Natural killer cell (primary cell): Measurements from ENCODE around the gene NCK2. TPM values are rescaled to one million over a fixed set of nuclear protein-coding genes. Genes with fewer than 3 reads are reported as not detected.

Experiments
- ATAC-seq, 3 donors: fragments of 150-1000 bp in 2 of 3; fragments of 200-7000 bp in 1 of 3; cut with Tn5 transposase; 1 replicate in 1 of 3; 2 replicates in 2 of 3; pipeline ENCODE4 v1.10.0; 2021; ENCODE audit warnings: mild to moderate bottlenecking in 2 of 3, moderate library complexity in 2 of 3
- DNase-seq, 2 donors: peaks; one replicate each; pipeline versions ENCODE4 v3.0.0 to v3.0.0-alpha.2; 2013 to 2021; ENCODE audit warnings: mixed read lengths in 1 of 2
- H3K27ac ChIP-seq: one replicate; pipeline ENCODE4 v1.5.1; 2013; ENCODE audit warnings: mild to moderate bottlenecking, low read length
- H3K27me3 ChIP-seq: one replicate; pipeline ENCODE4 v1.6.1; 2013; ENCODE audit warnings: low read length; ENCODE audit not compliant: control insufficient read depth, insufficient read depth
- H3K36me3 ChIP-seq: one replicate; pipeline ENCODE4 v1.6.1; 2013; ENCODE audit warnings: low read length; ENCODE audit not compliant: control insufficient read depth, insufficient read depth
- H3K4me1 ChIP-seq: one replicate; pipeline ENCODE4 v1.6.1; 2013; ENCODE audit warnings: low read length; ENCODE audit not compliant: control insufficient read depth, insufficient read depth
- H3K4me3 ChIP-seq: one replicate; pipeline ENCODE4 v1.5.1; 2013; ENCODE audit warnings: low read length
- H3K9me3 ChIP-seq: one replicate; pipeline ENCODE4 v1.6.1; 2013; ENCODE audit warnings: low read length; ENCODE audit not compliant: control insufficient read depth, insufficient read depth
- H3K27ac Mint-ChIP-seq, 2 donors: one replicate each; pipeline ENCODE4 v1.8.0; 2022; ENCODE audit warnings: mild to moderate bottlenecking in 2 of 2, mixed read lengths in 2 of 2, moderate library complexity in 1 of 2
- H3K27me3 Mint-ChIP-seq, 2 donors: one replicate each; pipeline ENCODE4 v1.8.0; 2022; ENCODE audit warnings: low read depth in 2 of 2, mixed read lengths in 2 of 2
- H3K36me3 Mint-ChIP-seq: one replicate; pipeline ENCODE4 v1.8.0; 2022; ENCODE audit warnings: mixed read lengths
- H3K4me1 Mint-ChIP-seq, 2 donors: one replicate each; pipeline ENCODE4 v1.8.0; 2022; ENCODE audit warnings: mixed read lengths in 2 of 2
- H3K4me3 Mint-ChIP-seq: one replicate; pipeline ENCODE4 v1.8.0; 2022; ENCODE audit warnings: mild to moderate bottlenecking, moderate library complexity, mixed read lengths
- H3K9me3 Mint-ChIP-seq, 2 donors: one replicate each; pipeline ENCODE4 v1.8.0; 2022; ENCODE audit warnings: mixed read lengths in 2 of 2
- WGBS: methylation state at CpG from one replicate; pipeline ENCODE4 v1.1.7; 2013; ENCODE audit warnings: missing lambda C conversion rate; ENCODE audit not compliant: insufficient coverage; 5-methylcytosine and 5-hydroxymethylcytosine counted together
- intact Hi-C: fragments of 100-400 bp; cut with micrococcal nuclease; formaldehyde crosslinking; loops from one replicate; pipeline ENCODE4 v1.14.2; 2022
- total RNA-seq, 4 donors: library from RNA; stranded (reverse); fragments of 120-200 nt in 1 of 4; gene quantifications; one replicate each; pipeline versions ENCODE4 v1.2.3 to v1.2.4, GENCODE V29; 2013 to 2022
- TF ChIP-seq, protein P1 (sequence below): fragments of 200-600 bp; IDR thresholded peaks from one replicate; pipeline ENCODE4 v1.8.0; 2022; ENCODE audit warnings: antibody characterized with exemption

The NCK2 gene
- total RNA-seq = 10 to 100 TPM; 34.1 to 50.8 (median 43.0) TPM
- total RNA-seq (2013) = 62.7 TPM

DNA sequence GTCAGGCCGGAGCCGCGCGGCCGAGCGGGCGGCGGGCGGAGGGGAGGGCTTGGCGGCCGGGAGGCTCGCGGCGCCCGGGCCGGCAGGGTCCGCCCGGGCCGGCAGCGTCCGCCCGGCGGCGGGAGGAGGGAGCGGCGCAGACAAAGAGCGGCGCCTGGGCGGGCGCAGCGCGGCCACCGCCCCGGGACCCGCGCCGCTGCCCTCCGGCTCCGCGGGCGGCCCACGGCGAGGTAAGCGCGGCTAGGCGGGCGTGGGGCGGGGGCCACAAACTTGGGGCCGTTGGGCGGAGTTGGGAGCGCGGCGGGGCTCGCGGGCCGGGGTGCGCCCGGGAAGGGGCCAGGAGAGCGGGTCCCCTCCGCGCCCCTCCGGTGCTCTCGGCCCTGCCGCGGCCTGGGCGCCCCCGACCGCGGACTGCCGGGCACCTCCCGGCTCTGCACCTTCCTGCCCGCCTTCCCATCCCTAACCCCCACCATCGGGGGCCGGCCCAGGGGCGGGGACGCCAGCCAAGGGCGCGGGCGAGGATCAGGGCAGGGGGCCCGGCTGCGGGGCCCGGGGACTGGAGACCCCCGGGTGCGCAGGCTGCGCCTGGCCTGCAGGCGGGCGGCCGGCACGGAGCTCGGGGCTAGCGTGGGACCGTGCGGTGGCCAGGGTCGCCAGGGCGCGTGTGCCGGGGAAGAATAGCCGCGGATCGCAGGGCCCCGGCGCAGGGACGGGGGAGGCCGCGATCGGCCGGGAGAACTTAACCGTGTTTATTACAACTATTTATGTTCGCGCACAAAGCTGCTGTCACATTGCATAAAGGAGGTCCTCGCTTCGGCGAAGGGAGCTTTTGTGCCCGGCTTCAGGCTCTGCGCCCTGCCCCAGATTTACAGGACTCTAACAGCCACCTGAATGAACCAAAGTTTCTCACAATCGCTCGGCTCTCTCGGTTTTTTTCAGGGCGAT, at the start of gene NCK2:
Gene NCK2, plus strand, starts transcription at position 4 of the 945 bp plus-strand sequence. CDS start 110,152 bp downstream, outside the sequence.
- Histone ChIP-seq H3K9me3 (no peaks in the 10 kb centered on the region), H3K27ac (peak within 1 kb of the TSS; percentile 65), H3K4me3 (peak within 1 kb of the TSS; percentile 64), H3K4me1 (peaks cover 45% of the 10 kb centered on the region), H3K27me3 (no peaks in the 10 kb centered on the region), H3K36me3 (peaks cover 3% of the 10 kb centered on the region)
- ATAC-seq (peak; percentile 37 to 55 (median 55)), DNase-seq (peak; percentile 32 to 63)
- TF ChIP-seq, protein P1, sequence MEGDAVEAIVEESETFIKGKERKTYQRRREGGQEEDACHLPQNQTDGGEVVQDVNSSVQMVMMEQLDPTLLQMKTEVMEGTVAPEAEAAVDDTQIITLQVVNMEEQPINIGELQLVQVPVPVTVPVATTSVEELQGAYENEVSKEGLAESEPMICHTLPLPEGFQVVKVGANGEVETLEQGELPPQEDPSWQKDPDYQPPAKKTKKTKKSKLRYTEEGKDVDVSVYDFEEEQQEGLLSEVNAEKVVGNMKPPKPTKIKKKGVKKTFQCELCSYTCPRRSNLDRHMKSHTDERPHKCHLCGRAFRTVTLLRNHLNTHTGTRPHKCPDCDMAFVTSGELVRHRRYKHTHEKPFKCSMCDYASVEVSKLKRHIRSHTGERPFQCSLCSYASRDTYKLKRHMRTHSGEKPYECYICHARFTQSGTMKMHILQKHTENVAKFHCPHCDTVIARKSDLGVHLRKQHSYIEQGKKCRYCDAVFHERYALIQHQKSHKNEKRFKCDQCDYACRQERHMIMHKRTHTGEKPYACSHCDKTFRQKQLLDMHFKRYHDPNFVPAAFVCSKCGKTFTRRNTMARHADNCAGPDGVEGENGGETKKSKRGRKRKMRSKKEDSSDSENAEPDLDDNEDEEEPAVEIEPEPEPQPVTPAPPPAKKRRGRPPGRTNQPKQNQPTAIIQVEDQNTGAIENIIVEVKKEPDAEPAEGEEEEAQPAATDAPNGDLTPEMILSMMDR = no peak
- Mint-ChIP-seq H3K4me1 (peaks cover 61 to 67% of the 10 kb centered on the region in 2 donors), H3K36me3 (no peaks in the 10 kb centered on the region), H3K9me3 (no peaks in the 10 kb centered on the region), H3K27me3 (no peaks in the 10 kb centered on the region), H3K27ac (peak within 1 kb of the TSS; percentile 91 to 95), H3K4me3 (peak within 1 kb of the TSS; percentile 95)
- intact Hi-C loops = no loop called here
- WGBS = under 1% methylated on average over 119 of the region's 119 CpGs

DNA sequence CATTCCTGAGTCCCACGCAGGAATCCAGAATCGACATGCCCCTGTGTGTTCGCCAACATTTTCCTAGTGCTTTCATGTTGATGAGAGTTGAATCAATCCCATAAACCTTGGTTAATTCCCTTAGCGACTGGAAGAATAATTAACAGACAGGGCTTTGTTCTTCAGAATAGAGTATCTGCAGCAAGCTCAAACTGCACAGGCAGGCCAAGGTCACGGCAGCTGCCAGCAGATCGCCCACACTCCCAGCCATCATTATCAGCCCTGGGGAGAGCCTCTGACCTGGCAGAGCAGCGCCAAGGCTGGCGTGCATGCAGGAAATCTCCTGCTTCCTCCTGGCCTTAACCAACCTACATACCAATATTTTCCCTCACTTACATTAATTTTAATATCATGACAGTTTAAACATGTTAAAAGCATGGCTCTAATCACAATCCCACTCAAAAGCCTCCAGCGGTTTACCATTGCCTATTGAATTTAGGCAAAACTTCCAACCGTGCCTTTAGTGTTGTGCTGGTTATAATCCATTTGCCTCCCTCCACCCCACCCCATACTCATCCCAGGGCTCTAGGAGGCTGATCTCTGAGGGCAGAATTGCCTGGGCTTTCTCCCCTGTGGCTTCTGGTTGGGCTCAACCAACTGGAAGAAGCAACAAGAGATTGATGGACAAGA, 46.8 kb upstream of the NCK2 start:
- Mint-ChIP-seq H3K4me3 (no peak overlapping the region), H3K27me3 (peaks cover 10 to 14% of the 10 kb centered on the region in 2 donors), H3K27ac (no peak overlapping the region), H3K4me1 (peaks cover 0 to 8% of the 10 kb centered on the region in 2 donors), H3K9me3 (no peaks in the 10 kb centered on the region), H3K36me3 (no peaks in the 10 kb centered on the region)
- DNase-seq = no peak
- Histone ChIP-seq H3K27me3 (peaks cover 2% of the 10 kb centered on the region), H3K4me1 (no peaks in the 10 kb centered on the region), H3K9me3 (no peaks in the 10 kb centered on the region), H3K27ac (no peak overlapping the region), H3K4me3 (no peak overlapping the region), H3K36me3 (no peaks in the 10 kb centered on the region)
- TF ChIP-seq, protein P1 = no peak
- intact Hi-C loops = no loop called here
- ATAC-seq = no peak
- WGBS = 63% methylated on average over 10 of the region's 10 CpGs

DNA sequence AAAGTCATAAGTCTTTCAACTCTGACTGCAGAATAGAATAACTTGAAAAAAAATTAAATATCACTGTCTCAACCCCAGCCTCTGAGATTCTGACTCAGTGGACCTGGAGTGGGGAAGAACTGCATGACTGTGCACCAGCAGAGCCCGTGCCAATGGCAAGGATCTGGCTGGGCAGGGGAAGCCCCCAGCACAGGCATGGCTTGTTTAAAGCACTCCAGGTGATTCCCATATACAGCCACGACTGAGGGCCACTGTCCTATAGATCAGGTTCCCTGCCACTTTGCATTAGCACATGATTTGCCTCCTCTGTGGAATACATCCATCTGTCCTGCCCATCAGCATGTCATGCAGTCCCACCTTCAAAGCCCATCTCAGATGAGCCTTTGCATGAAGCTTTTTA, 45.9 kb upstream of the NCK2 start:
- H3K4me3 ChIP-seq = no peak overlapping the region
- Mint-ChIP-seq H3K36me3 (no peaks in the 10 kb centered on the region), H3K4me1 (peaks cover 0 to 8% of the 10 kb centered on the region in 2 donors), H3K27ac (no peak overlapping the region), H3K9me3 (no peaks in the 10 kb centered on the region), H3K27me3 (peaks cover 17 to 22% of the 10 kb centered on the region in 2 donors), H3K4me3 (no peak overlapping the region)
- intact Hi-C loops = no loop called here
- DNase-seq = no peak
- no peaks in the 10 kb centered on the region for H3K36me3 ChIP-seq
- 79% methylated on average over 2 of the region's 2 CpGs for WGBS
- no peak for ATAC-seq
- TF ChIP-seq, protein P1 = no peak
- H3K27ac ChIP-seq = no peak overlapping the region
- peaks cover 2% of the 10 kb centered on the region for H3K27me3 ChIP-seq
- H3K4me1 ChIP-seq = no peaks in the 10 kb centered on the region
- no peaks in the 10 kb centered on the region for H3K9me3 ChIP-seq
